HG03097 (cell line): Measurements from ENCODE around the gene PSPC1.
"Not testable (repeated sequence)": the region's sequence is repeated elsewhere in the genome, so short reads cannot be mapped to it uniquely, and the experiment has no call there.

Source experiments
- ATAC-seq: cut with Tn5 transposase; IDR thresholded peaks from one replicate; pipeline ENCODE4 v1.9.1; 2021; ENCODE audit not compliant: unreplicated experiment, low FRiP score

Gene PSPC1, protein sequence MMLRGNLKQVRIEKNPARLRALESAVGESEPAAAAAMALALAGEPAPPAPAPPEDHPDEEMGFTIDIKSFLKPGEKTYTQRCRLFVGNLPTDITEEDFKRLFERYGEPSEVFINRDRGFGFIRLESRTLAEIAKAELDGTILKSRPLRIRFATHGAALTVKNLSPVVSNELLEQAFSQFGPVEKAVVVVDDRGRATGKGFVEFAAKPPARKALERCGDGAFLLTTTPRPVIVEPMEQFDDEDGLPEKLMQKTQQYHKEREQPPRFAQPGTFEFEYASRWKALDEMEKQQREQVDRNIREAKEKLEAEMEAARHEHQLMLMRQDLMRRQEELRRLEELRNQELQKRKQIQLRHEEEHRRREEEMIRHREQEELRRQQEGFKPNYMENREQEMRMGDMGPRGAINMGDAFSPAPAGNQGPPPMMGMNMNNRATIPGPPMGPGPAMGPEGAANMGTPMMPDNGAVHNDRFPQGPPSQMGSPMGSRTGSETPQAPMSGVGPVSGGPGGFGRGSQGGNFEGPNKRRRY

GRCh38 chr13:19782727-19783682 is at the start of gene PSPC1:
TSS of gene PSPC1 (minus strand) at chr13:19782945. CDS start at chr13:19782757, 188 bp downstream.
- peak; percentile 93 for ATAC-seq

- no peak for ATAC-seq
Observed at GRCh38 chr13:19822673-19823072, 39.9 kb upstream of the PSPC1 start.

- ATAC-seq = no peak
Observed at GRCh38 chr13:19818223-19818842, 35.6 kb upstream of the PSPC1 start.

DNA sequence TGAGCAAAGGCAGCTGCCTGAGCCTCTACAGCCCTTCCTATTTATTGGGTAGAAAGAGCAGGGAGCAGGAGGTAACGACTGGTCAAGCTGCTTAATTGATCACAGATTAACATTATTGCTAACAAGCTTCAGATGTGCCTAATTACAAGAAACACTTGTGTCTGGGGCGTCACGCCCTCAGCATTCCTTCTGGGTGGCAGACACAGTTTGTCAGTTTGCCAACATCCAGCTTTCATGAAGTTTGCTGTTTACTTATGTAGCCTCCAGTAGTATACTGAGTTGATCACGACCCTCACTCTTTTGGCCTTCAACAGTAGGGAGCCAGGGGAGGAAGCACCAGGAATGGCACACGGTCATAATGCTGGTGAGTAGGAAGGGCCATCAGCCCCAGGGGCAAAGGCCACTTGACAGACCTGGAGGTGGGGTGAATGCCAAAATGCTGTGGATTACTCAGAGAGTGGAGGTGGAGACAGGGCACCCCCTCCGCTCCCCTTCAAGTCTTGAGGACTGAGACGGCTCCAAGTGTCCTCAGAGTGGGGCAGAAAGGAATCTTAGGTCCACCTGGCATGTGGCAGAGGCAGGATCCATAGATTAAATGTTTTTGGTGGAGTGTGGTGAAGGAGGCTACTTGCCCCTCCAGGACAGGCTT is 34.9 kb upstream of the PSPC1 start:
- no peak for ATAC-seq

DNA sequence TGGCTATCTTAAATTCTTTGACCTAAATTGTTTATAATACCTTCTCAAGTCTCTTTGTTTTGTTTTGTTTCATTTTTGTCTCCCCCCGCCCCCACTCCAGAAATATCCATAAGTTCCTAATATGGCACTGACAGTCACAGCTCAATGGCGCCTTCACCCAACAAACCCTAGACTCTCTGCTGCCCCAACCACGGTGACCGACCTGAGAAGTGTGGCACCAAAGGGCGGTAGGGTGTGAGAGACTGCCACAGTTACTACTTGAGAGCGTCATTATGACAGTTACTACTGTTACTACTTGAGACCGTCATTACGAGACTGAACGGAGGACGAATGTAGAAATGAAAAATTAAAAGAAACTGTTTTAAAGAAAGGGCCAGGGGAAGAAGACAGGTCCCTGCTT is 34.4 kb upstream of the PSPC1 start:
- no peak for ATAC-seq

- ATAC-seq = not testable (repeated sequence)
Observed at GRCh38 chr13:19815842-19816241, 33.1 kb upstream of the PSPC1 start.

DNA sequence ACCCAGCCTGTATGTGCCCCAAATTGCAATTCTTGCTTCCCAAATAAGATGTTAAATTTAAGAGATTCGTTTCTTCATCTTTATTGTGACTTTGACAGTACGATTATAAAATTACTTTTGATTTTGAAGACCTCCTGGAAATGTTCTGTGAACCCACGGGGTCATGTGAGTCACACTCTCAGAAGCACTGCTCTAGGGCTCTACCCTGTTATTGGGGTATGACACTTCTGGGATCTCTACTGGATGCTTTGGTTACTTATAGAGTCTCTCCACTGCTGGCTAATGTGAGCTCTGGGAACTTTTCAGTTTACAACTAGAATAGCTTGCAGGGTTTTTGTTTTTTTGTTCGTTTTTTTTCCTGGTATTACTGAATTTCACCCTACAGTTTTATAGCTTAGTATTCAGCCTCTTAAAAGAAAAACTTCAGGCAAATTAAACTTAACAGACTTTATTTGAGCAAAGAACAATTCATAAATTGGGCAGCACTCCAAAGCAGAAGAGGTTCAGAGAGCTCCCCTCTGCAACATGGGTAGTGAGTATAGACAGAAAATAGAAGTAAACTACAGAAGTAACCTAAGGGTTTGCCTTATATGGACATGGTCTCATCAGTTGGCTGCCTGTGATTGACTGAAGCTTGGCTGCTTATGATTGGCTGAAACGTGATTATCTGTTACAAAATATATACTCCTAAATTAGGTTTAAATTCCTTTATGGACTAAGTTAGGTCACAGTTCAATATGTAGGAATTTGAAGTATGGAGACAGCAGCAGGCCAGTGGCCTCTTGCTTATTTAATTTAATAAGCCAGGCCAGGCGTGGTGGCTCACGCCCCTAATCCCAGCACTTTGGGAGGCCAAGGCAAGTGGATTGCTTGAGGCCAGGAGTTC is 28.5 kb upstream of the PSPC1 start:
- ATAC-seq = no peak

GRCh38 chr13:19810151-19810550 is 27.4 kb upstream of the PSPC1 start:
- no peak for ATAC-seq

DNA sequence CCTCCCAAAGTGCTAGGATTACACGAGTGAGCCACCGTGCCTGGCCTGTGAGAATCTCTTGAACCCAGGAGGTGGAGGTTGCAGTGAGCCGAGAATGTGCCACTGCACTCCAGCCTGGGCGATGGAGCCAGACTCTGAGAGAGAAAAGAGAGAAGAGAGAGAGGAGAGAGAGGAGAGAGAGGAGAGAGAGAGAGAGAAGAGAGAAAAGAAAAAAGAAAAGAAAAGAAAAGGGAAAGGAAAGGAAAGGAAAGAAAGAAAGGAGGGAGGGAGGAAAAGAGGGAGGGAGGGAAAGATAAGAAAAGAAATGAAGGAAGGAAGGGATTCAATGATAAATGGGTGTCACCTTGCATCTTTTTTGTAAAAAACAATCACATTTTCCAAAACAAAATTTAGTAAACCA is 23.0 kb upstream of the PSPC1 start:
- ATAC-seq = no peak

- ATAC-seq = no peak
Observed at GRCh38 chr13:19795956-19796355, 13.2 kb upstream of the PSPC1 start.

GRCh38 chr13:19794631-19795030 is 11.9 kb upstream of the PSPC1 start:
- no peak for ATAC-seq

DNA sequence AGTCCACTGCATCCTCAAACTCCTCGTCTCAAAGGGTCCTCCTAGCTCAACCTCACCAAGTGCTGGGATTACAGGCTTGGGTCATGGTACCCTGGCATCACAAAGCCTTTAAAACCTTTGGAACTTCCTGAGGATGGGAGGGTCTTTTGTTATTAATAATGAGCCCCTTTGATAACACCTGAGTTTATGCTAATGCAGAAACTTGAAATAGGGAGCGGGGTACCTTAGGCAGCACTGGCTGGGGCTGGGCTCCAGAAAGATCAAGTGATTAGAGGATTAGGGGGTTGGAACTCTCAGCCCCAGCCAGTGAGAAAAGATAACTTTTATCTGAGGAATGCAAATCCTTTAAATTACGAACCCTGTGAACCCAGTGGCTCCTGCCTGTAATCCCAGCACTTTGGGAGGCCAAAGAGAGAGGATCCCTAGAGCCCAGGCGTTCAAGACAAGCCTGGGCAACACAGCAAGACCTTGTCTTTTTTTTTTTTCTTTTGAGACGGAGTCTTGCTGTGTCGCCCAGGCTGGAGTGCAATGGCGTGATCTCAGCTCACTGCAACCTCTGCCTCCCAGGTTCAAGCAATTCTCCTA is 9.3 kb upstream of the PSPC1 start:
- no peak for ATAC-seq

DNA sequence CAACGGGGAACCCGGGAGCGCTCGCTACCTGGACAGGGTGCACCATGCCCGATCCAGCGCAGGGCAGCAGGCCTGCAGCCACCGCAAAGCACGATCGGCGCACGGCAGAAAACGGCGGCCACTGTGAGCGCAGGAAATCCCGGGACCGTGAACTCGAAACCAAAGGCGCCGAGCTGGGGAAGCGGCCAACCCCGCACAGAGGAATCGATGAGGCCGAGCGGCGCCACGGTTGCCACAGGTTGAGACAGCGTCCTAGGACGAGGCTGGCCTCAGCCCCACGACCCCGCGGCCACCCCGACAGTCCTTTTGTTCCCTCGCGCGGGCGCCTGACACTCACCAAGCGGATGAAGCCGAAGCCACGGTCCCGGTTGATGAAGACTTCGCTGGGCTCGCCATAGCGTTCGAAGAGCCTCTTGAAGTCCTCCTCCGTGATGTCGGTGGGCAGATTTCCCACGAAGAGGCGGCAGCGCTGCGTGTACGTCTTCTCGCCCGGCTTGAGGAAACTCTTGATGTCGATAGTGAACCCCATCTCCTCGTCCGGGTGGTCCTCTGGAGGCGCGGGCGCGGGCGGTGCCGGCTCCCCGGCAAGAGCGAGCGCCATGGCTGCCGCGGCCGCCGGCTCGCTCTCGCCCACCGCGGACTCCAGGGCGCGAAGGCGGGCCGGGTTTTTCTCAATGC is 557 bp downstream of the PSPC1 start:
- ATAC-seq = peak; percentile 38

DNA sequence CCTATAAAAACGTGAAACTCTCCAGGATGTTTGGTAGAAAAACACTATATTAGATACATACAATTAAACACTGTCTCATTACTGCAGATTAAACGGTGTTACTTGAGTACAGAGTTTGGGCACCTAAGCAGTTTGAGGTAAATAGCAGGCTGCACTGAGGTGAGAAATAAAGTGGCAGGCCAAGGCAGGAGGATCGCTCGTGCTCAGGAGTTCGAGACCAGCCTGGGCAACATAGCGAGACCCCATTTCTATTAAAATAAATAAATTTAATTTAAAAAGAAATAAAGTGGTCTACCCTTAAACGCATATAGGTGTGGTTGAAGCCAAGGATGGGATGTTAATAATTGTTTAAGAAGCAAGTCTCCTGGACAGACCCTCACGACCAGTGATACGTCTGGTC is 1.2 kb downstream of the PSPC1 start:
- no peak for ATAC-seq

- not testable (repeated sequence) for ATAC-seq
Observed at GRCh38 chr13:19780753-19781418, 1.9 kb downstream of the PSPC1 start.

- ATAC-seq = no peak
Observed at GRCh38 chr13:19772306-19772705, 10.4 kb downstream of the PSPC1 start.

DNA sequence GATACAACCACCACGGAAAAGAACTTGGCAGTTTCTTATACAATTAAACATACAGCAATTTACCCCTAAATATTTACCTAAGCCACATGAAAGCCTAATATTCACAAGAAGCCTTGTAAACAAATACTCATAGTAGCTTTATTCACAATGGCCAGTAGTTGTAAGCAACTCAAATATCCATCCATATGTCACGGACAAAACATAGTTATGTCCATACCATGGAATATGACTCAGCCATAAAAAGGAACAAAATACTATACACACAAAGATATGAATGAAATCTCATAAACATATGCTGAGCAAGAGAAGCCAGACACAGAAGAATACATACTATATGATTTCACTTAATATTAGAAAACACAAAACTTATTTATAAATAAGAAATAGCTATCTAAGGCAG is 12.9 kb downstream of the PSPC1 start:
- ATAC-seq = no peak

DNA sequence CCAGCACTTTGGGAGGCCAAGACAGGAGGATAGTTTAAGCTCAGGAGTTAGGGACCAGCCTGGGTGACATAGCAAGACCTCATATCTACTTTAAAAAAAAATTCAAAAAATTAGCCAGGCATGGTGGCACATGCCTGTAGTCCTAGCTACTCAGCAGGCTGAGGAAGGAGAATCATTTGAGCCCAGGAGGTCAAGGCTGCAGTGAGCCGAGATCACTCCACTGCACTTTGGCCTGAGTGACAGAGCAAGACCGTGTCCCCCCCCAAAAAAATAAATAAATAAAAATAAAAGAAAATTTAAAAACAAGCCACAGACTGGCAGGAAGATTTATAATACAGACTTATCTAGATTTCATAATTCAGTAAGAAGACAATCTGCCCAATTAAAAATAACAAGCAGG is 14.8 kb downstream of the PSPC1 start:
- ATAC-seq = no peak
